ENCODE data around the gene CECR2.

Gene CECR2

GRCh38 chr22:17430412-17430811 is 61.2 kb downstream of the CECR2 start:
- Histone ChIP-seq H3K4me3 (replicated peaks; ENCODE audit: low read depth, low read length) (no peak overlapping the region), H3K27me3 (replicated peaks; ENCODE audit: control insufficient read depth, insufficient read depth, low read length) (no peaks in the 10 kb centered on the region), H3K36me3 (ENCODE audit: control insufficient read depth, insufficient read depth, low read length) (no peaks in the 10 kb centered on the region)
- no peak for TF ChIP-seq CTCF (IDR thresholded peaks at IDR 0.05; ENCODE audit: insufficient read depth, low read length, poor library complexity, severe bottlenecking)
- no peak for DNase-seq (ENCODE audit: extremely low read depth, insufficient read length)

GRCh38 chr22:17431179-17431578 is 61.9 kb downstream of the CECR2 start:
- DNase-seq (ENCODE audit: extremely low read depth, insufficient read length), result no peak
- no peak overlapping the region for H3K4me3 ChIP-seq (replicated peaks; ENCODE audit: low read depth, low read length)
- TF ChIP-seq CTCF (IDR thresholded peaks at IDR 0.05; ENCODE audit: insufficient read depth, low read length, poor library complexity, severe bottlenecking), result no peak
- H3K27me3 ChIP-seq (replicated peaks; ENCODE audit: control insufficient read depth, insufficient read depth, low read length), result no peaks in the 10 kb centered on the region
- no peaks in the 10 kb centered on the region for H3K36me3 ChIP-seq (ENCODE audit: control insufficient read depth, insufficient read depth, low read length)

GRCh38 chr22:17434856-17435255 is 65.6 kb downstream of the CECR2 start:
- Histone ChIP-seq H3K27me3 (replicated peaks; ENCODE audit: control insufficient read depth, insufficient read depth, low read length) (no peaks in the 10 kb centered on the region), H3K4me3 (replicated peaks; ENCODE audit: low read depth, low read length) (no peak overlapping the region), H3K36me3 (ENCODE audit: control insufficient read depth, insufficient read depth, low read length) (no peaks in the 10 kb centered on the region)
- TF ChIP-seq CTCF (IDR thresholded peaks at IDR 0.05; ENCODE audit: insufficient read depth, low read length, poor library complexity, severe bottlenecking), result no peak
- no peak for DNase-seq (ENCODE audit: extremely low read depth, insufficient read length)

- TF ChIP-seq CTCF (IDR thresholded peaks at IDR 0.05; ENCODE audit: insufficient read depth, low read length, poor library complexity, severe bottlenecking), result no peak
- H3K4me3 ChIP-seq (replicated peaks; ENCODE audit: low read depth, low read length), result no peak overlapping the region
These were observed 66.1 kb downstream of the CECR2 start for GRCh38 chr22:17435375-17435774.

GRCh38 chr22:17436382-17436980 is 67.2 kb downstream of the CECR2 start:
- H3K27me3 ChIP-seq (replicated peaks; ENCODE audit: control insufficient read depth, insufficient read depth, low read length), result no peaks in the 10 kb centered on the region
- no peaks in the 10 kb centered on the region for H3K36me3 ChIP-seq (ENCODE audit: control insufficient read depth, insufficient read depth, low read length)
- no peak overlapping the region for H3K4me3 ChIP-seq (replicated peaks; ENCODE audit: low read depth, low read length)
- TF ChIP-seq CTCF (IDR thresholded peaks at IDR 0.05; ENCODE audit: insufficient read depth, low read length, poor library complexity, severe bottlenecking), result no peak
- DNase-seq (ENCODE audit: extremely low read depth, insufficient read length), result no peak

More at GRCh38 chr22:17435375-17435774, 66.1 kb downstream of the CECR2 start:
- Histone ChIP-seq H3K27me3 (replicated peaks; ENCODE audit: control insufficient read depth, insufficient read depth, low read length) (no peaks in the 10 kb centered on the region), H3K36me3 (ENCODE audit: control insufficient read depth, insufficient read depth, low read length) (no peaks in the 10 kb centered on the region)
- no peak for DNase-seq (ENCODE audit: extremely low read depth, insufficient read length)

GRCh38 chr22:17436981-17437412 is 67.7 kb downstream of the CECR2 start:
- no peak for TF ChIP-seq CTCF (IDR thresholded peaks at IDR 0.05; ENCODE audit: insufficient read depth, low read length, poor library complexity, severe bottlenecking)
- Histone ChIP-seq H3K4me3 (replicated peaks; ENCODE audit: low read depth, low read length) (no peak overlapping the region), H3K27me3 (replicated peaks; ENCODE audit: control insufficient read depth, insufficient read depth, low read length) (no peaks in the 10 kb centered on the region), H3K36me3 (ENCODE audit: control insufficient read depth, insufficient read depth, low read length) (no peaks in the 10 kb centered on the region)
- DNase-seq (ENCODE audit: extremely low read depth, insufficient read length), result no peak

All from GM06990 (cell line).